Panc1 (cell line): ENCODE measurements around the gene TRIM2. TPM values are rescaled to one million over a fixed set of nuclear protein-coding genes. Genes with fewer than 3 reads are reported as not detected.

Experiments used
- ATAC-seq: fragments of 200-7000 bp; cut with Tn5 transposase; 2 replicates; pipeline ENCODE4 v1.9.1; 2020; ENCODE audit warnings: mild to moderate bottlenecking, moderate library complexity
- BruUV-seq: library from RNA; stranded (reverse); fragments of 400-500 nt; replicated peaks from 2 replicates; lab custom pipeline; 2021; lab: Mats Ljungman, UMichigan
- CTCF ChIA-PET: fragments of 300-600 bp; sonication (Branson Sonifier 250); formaldehyde crosslinking; loops from one replicate; lab custom pipeline; 2022; ENCODE audit warnings: antibody characterized with exemption; lab: Charles Lee
- POLR2A ChIA-PET: fragments of 300-600 bp; sonication (Branson Sonifier 250); formaldehyde crosslinking; loops from one replicate; lab custom pipeline; 2022; ENCODE audit warnings: antibody characterized with exemption; lab: Charles Lee
- DNase-seq: peaks from one replicate; pipeline ENCODE4 v3.0.0-alpha.2; 2010; ENCODE audit warnings: low read depth, low spot score
- H3K27ac ChIP-seq: 2 replicates; pipeline ENCODE4 v1.5.1; 2011; ENCODE audit warnings: mild to moderate bottlenecking, low read length, inconsistent platforms
- H3K27me3 ChIP-seq: fragments of 200-500 bp; sonication (Bioruptor generic); 2 replicates; pipeline ENCODE4 v1.6.0; 2014; ENCODE audit warnings: low read length, inconsistent platforms; ENCODE audit not compliant: control insufficient read depth, insufficient read depth
- H3K36me3 ChIP-seq: fragments of 200-500 bp; sonication (Bioruptor generic); 2 replicates; pipeline ENCODE4 v1.5.1; 2014; ENCODE audit warnings: inconsistent platforms, mild to moderate bottlenecking, low read length, moderate library complexity; ENCODE audit not compliant: control insufficient read depth, insufficient read depth
- H3K4me1 ChIP-seq: 2 replicates; pipeline ENCODE4 v1.5.1; 2011; ENCODE audit warnings: inconsistent platforms, mild to moderate bottlenecking, low read length, moderate library complexity; ENCODE audit not compliant: control insufficient read depth, insufficient read depth
- H3K4me3 ChIP-seq, 2 experiments: 2 replicates each; pipeline ENCODE4 v1.5.1; 2011 to 2012; ENCODE audit warnings: low read depth in 2 of 2, low read length in 2 of 2, mild to moderate bottlenecking in 2 of 2, inconsistent platforms in 1 of 2, moderate library complexity in 1 of 2
- H3K9me3 ChIP-seq: fragments of 200-500 bp; sonication (Bioruptor generic); 2 replicates; pipeline ENCODE4 v1.5.1; 2014; ENCODE audit warnings: low read depth, mild to moderate bottlenecking, inconsistent platforms, low read length, moderate library complexity; ENCODE audit not compliant: control insufficient read depth, insufficient read depth
- CTCF ChIP-seq: fragments of 450-650 bp; IDR thresholded peaks from 2 replicates; pipeline ENCODE4 v1.5.1; 2017; ENCODE audit warnings: mild to moderate bottlenecking
- POLR2AphosphoS5 ChIP-seq: IDR thresholded peaks from 2 replicates; pipeline ENCODE4 v1.6.1; 2012; ENCODE audit warnings: mild to moderate bottlenecking, low read depth, low read length, moderate library complexity
- REST ChIP-seq, 2 experiments: IDR thresholded peaks; 2 replicates each; pipeline ENCODE4 v1.6.1; 2011 to 2012; ENCODE audit warnings: low read depth in 2 of 2, control low read depth in 1 of 2, low read length in 1 of 2, mild to moderate bottlenecking in 1 of 2, moderate library complexity in 1 of 2; ENCODE audit not compliant: insufficient read depth in 1 of 2
- SIN3A ChIP-seq: IDR thresholded peaks from 2 replicates; pipeline ENCODE4 v1.6.1; 2012; ENCODE audit warnings: low read depth, mild to moderate bottlenecking, low read length, moderate library complexity, borderline replicate concordance; ENCODE audit not compliant: insufficient read depth
- TCF7L2 ChIP-seq: IDR thresholded peaks from 2 replicates; pipeline ENCODE4 v1.6.1; 2011; ENCODE audit warnings: mild to moderate bottlenecking, low read depth, low read length, inconsistent platforms
- in situ Hi-C: cut with HindIII; loops from 2 replicates; pipeline ENCODE4 v1.10.0; 2016; ENCODE audit warnings: low sequenced_read_pairs, low pct_unique_long_range_greater_than_20kb
- intact Hi-C: fragments of 100-400 bp; cut with micrococcal nuclease; formaldehyde crosslinking; loops from one replicate; pipeline ENCODE4 v1.10.0; 2022; ENCODE audit not compliant: unreplicated experiment
- total RNA-seq: library from RNA; stranded (reverse); gene quantifications from one replicate; pipeline ENCODE4 v1.2.1, GENCODE V29; 2021; ENCODE audit not compliant: unreplicated experiment

Gene TRIM2
- total RNA-seq, 1 experiment from 2014 or later = 18.9 TPM

DNA sequence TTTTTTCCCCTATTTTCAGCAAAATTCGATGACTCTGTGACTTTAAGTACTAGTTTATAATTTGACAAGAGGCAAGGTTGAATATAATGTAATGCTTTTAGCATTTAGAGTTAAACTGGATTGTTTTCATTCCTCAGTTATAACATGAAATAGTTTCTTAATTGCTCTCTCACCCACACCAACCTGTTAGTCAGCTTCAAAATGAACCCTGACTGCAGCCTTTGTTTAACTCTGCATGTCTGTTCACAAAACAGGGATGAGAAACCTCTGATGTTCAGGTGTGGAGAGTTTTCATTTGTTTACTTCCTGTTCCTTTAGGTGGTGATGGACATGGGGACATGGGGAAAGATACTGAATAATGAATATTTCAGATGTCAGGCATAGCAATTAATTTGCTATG lies 90.4 kb downstream of the TRIM2 start:
- ChIA-PET POLR2A (no interaction called here), CTCF (no interaction called here)
- DNase-seq = no peak
- H3K27ac ChIP-seq = no peak overlapping the region
- BruUV-seq = no TSS peak
- no peak for ATAC-seq
- TF ChIP-seq TCF7L2 = no peak
- TF ChIP-seq CTCF = no peak
- no peak for TF ChIP-seq SIN3A
- TF ChIP-seq REST (IDR thresholded peaks at IDR 0.05; ENCODE audit: insufficient read depth in 1 of 2, low read depth in 2 of 2, low read length in 1 of 2) = no peak
- no peak for TF ChIP-seq POLR2AphosphoS5
- in situ Hi-C loops (no loop called here), intact Hi-C loops (no loop called here)
- no peaks in the 10 kb centered on the region for H3K4me1 ChIP-seq
- no peaks in the 10 kb centered on the region for H3K9me3 ChIP-seq
- no peaks in the 10 kb centered on the region for H3K36me3 ChIP-seq
- no peak overlapping the region for H3K4me3 ChIP-seq
- no peaks in the 10 kb centered on the region for H3K27me3 ChIP-seq

GRCh38 chr4:153295131-153295755 lies 91.0 kb downstream of the TRIM2 start:
- ChIA-PET CTCF (no interaction called here), POLR2A (no interaction called here)
- DNase-seq (no peak), ATAC-seq (no peak)
- H3K4me3 ChIP-seq = no peak overlapping the region
- H3K9me3 ChIP-seq = no peaks in the 10 kb centered on the region
- TF ChIP-seq CTCF = no peak
- no peak for TF ChIP-seq TCF7L2
- no peak for TF ChIP-seq POLR2AphosphoS5
- no peak for TF ChIP-seq REST (IDR thresholded peaks at IDR 0.05; ENCODE audit: insufficient read depth in 1 of 2, low read depth in 2 of 2, low read length in 1 of 2)
- TF ChIP-seq SIN3A = no peak
- in situ Hi-C loops (no loop called here), intact Hi-C loops (no loop called here)
- no peaks in the 10 kb centered on the region for H3K36me3 ChIP-seq
- no TSS peak for BruUV-seq
- no peaks in the 10 kb centered on the region for H3K4me1 ChIP-seq
- no peak overlapping the region for H3K27ac ChIP-seq
- H3K27me3 ChIP-seq = no peaks in the 10 kb centered on the region
